Neural progenitor cell (in vitro differentiated cells): ENCODE data around the gene ADGRG1.

Source experiments
- CTCF ChIP-seq: fragments of 200-600 bp; sonication (generic); IDR thresholded peaks from 2 replicates; pipeline ENCODE4 v1.5.1; 2017; ENCODE audit warnings: antibody characterized with exemption, mild to moderate bottlenecking
- EZH2 ChIP-seq: fragments of 200-600 bp; sonication (generic); IDR thresholded peaks from 2 replicates; pipeline ENCODE4 v1.6.1; 2017; ENCODE audit warnings: antibody characterized with exemption, mild to moderate bottlenecking, moderate library complexity
- EZH2phosphoT487 ChIP-seq: fragments of 200-600 bp; sonication (generic); IDR thresholded peaks from 2 replicates; pipeline ENCODE4 v1.6.1; 2017; ENCODE audit warnings: antibody characterized with exemption

GRCh38 chr16:57687363-57687929 lies 59.0 kb downstream of the ADGRG1 start:
- TF ChIP-seq EZH2 (no peak), CTCF (no peak), EZH2phosphoT487 (no peak)
